ENCODE measurements around the gene UQCRH.

GRCh38 chr1:46289134-46289494, 14.4 kb upstream of the UQCRH start:
- no peak for TF ChIP-seq POLR2A (IDR thresholded peaks at IDR 0.05)
- TF ChIP-seq CTCF (IDR thresholded peaks at IDR 0.05): no peak
- no peak for TF ChIP-seq POLR2AphosphoS5 (IDR thresholded peaks at IDR 0.05)

Data from gastroesophageal sphincter (tissue), 3 donors.